HG03469 (cell line): ENCODE results near the gene NOL9.
"Not testable (repeated sequence)": the region's sequence is repeated elsewhere in the genome, so short reads cannot be mapped to it uniquely, and the experiment has no call there.

Source experiments
- ATAC-seq: cut with Tn5 transposase; IDR thresholded peaks from one replicate; pipeline ENCODE4 v1.9.1; 2021; ENCODE audit warnings: mild to moderate bottlenecking, moderate library complexity, moderate number of reproducible peaks; ENCODE audit not compliant: unreplicated experiment

Gene NOL9

DNA sequence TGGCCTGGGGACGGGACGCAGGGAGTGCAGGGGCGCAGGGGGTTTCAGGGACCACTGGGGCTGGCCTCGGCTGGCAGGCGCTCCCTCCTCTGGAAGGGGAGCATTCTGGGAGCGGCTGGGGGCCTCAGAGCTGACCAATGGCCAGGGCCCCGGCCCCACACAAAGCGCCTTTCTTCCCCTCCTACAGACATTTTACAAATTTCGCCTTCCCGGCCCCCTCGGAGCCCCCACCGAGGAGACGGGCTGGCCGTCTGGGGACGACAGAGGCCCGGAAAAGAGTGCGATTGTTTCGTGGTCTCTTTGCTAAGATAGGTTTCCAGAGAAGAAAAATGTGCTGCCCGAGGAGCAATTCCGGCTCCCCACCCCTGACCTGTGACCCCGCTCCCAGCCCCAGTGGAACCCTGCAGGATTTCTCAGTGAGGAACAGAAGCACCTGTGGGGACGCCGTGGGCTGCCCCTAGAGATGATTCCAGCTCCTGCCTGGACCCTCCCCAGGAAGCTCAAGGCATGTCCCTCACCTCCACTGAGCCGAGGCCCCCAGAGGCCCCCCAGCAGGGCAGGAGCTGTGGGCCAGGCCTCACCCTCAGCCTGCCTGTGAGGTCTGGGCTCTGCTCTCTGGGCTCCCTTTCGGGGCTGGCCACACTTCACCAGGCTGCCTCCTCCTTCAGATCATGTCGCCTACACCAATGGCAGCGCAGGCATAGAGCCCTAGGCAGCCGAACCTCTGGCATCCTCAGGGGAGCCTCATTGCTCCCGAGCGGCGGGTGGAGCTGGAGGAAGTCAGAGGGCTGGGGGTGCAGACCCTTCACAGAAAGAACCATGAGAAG, 47.9 kb downstream of the NOL9 start:
- no peak for ATAC-seq

DNA sequence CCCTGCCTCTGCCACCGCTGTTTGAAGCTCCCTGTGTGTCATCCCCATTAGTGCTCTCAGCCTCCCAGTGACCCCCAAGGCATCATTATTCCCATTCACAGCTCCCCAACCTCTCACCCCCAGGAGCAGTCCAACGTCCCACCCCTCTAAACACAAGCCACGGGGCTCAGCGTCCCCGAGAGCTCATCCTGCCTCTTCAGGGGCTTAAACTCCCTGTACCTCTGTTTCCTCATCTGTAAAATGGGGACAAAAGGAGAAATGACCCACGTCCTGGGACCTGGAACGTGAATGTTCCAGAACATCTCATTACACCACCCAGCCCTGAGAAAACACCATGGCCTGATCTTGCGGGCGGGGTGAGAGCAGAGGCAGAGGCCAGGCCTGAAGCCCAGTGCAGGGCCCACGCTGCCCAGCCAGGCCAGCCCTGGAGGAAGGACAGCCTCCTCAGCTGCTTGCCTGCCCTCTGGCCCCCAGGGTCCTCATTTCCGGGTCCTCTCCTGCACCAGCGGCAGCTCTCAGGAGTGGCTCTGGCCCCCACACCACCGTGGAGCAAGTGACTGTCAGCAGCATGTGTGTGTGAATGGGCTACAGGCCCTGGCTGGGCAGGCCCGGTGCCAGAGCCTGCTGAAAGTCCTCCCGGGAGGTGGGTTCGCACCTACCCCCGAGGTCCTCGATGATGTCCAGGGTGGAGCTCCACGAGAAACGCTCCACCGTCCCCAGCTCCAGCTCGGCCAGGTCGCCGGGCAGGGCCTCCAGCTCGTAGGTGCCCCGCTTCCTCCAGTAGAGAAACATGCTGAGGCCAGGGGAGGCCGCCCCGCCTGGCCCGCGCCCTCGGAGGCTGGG, 48.7 kb downstream of the NOL9 start:
- no peak for ATAC-seq

DNA sequence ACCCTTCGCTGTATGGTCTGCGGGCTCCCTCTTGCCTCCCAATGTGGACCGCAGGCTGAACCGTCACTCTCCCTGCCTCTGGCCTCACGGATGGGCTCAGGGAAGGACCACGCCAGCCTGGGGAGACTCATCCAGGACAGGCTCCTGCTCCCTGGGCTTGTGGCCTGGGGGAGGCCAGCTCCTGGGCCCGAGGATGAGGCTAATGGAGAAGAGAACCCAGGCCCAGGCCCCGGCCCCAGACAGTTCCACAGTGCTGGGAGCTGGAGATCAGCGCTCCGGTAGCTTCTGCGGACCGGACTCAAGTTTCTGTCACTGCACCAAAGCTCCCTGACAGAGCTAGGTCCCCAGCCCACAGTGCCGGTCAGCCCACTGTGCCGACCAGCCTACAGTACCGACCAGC, 49.4 kb downstream of the NOL9 start:
- ATAC-seq = no peak

DNA sequence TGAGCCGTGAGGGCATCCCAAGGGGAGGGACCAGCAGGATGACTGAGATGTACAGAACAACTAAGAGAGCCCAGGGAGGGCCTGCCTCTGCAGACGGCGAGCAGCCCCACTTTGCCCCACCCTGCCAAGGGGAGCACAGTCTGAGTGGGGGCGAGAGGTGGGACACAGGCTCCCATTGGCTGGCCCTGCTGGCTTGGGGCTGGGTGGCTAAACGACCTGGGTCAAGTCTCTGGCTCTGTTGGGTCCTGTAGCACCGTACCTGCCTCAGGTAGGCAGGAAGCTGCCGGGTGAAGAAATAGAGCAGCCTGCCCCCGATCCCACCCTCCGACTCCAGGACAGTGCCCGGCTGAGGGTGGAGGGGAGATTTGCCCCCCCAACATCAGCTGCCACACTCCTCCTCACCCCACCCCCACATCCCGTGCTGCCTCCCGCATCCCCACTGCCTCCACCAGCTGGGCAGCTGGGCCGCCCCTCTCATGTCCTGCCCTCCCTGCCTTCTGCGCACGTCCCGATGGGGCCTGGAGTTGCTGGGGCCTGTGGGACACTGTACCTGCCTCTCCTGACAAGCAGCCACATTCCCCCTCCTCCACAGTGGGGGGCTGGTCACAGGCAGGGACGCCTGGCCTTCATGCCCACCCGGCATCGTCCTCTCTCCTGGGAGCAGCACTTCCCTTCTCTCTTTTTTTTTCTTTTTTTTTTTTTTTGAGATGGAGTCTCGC, 50.3 kb downstream of the NOL9 start:
- ATAC-seq = no peak

DNA sequence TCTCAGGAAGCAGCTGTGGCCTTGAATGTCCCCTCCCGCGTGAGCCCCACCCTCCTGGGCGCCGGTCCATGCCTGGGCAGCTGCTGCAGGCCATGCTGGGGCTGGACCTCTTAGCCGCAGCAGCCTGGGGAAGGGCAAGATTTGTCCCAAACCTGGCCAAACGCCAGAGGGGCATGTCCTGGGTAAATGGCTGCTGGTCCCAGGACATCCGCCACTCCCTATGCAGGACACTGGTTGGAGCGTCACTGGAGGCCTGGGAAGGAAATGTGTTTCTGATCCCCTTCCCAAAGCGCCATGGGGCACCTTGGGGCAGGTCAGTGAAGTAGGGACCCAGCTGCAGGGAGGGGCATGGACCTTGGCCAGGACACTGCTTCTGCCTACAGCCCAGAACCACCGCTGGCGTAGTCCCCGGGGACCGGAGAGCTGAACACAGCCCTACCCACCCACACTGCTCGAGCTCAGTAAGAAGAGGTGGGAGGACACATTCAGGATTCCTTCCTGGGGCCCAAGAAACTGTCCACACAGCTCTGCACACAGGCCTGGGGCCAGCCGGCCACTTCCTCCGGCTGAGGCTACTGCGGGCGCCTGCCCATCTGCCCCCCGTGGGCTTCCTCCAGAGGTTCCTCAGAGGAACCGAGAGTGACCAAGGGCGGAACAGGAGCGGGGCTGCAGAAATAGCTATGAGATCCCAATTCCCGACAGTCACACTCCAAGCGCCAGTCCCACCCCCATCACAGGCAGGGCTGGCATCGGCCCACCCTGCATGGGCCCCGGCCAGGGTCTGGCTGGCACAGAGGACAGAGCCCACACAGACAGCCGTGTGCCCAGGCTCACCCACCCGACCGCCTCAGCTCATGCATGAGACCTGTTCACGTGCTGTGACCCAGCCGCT, 52.1 kb downstream of the NOL9 start:
- no peak for ATAC-seq

DNA sequence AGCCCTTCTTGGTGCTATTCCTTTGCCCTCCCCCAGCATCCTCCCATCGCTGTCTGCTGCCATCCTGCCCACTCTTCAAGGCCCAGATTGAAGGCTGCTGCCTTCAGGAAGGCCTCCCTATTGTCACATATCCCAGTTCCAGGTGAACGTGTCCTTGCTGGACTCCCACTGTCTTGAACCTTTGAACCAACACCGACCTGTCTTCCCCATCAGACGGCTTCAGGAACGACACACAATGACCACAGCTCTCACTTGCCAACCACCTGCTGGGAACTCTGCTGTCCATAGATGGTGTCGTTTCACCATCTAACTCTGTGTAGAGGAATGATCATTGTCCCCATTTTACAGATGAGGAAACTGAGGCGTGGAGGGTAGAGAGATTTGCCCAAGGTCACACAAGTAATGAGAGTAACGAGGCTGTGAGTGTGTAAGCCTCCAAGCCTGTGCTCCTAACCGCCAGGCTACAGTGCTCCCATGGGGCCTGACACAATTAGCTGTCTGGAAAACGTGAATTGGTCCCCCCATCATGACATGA, 53.0 kb downstream of the NOL9 start:
- no peak for ATAC-seq

DNA sequence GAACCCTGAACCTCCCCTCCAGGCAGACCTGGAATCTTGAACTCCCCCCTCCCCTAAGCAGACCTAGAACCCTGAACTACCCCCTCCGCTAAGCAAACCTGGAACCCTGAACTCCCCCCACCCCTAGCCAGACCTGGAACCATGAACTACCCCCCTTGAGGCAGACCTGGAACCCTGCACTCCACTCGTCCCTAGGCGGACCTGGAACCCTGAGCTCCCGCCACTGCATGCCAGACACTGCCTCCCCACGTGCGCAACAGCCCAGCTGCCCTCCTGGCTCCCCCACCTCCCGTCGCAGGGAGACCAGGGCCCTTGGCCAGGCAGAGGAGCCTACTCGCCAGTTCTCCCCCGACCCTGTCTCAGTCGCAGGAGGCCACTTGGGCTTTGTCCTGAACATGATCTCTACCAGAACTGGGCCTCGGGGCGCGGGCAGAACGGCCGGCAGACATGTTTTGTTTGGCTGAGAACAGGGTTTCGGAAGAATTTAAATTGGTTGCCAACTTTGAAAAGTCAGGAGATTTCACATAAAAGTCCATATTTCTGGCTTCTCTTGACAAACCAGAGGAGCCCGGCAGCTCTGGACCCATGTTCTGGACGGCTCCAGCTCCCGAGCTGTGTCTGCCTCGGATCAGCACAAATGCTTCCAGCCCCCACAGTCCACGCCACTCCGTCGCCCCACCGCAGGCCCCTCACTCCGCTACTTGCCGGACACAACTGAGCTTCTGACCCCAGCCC, 53.6 kb downstream of the NOL9 start:
- no peak for ATAC-seq

DNA sequence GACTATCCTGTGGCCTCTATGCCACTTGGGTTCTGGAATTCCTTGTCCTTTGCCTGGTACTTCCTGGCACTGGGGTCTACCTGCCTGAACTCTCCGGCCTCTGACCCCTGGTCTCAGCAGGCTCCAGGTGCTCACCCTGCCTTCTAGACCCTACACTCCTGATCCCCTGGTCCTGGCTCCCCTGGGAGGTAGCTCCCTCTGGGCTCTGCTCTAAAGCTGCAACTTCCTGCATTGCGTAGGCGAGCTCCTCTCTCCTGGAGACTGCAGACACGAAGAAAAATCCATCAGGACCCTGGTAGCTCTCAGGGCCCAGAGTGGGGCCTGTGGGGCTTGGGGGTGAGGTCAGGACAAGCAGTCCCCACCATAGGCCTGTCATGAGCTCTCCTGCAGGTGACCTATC, 55.0 kb downstream of the NOL9 start:
- no peak for ATAC-seq

DNA sequence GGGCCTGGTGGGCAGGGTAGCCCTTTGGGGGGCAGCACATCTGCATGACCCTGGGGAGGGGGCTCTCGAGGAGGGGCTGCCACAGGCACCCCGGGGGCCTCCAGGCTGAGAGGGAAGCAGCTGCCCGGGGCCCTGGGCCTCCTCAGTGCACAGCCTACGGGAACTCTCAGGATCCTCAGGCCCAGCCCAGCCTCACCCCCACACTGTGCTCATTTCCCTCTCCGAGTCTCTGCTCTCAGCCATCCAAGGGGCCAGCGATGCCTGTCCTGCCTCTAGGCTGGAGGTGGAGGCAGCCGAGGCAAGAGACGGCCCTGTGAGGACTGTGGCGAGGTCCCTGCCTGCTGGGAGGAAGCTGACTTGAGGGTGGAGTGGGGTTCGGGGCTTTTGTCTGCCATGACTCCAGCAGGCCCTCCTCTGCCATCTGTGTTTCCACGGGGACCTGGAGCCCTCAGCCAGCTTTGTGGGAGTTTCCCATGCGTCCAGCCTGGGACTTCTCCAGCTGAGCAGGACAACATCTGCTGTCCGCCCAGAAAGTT, 55.7 kb downstream of the NOL9 start:
- no peak for ATAC-seq

DNA sequence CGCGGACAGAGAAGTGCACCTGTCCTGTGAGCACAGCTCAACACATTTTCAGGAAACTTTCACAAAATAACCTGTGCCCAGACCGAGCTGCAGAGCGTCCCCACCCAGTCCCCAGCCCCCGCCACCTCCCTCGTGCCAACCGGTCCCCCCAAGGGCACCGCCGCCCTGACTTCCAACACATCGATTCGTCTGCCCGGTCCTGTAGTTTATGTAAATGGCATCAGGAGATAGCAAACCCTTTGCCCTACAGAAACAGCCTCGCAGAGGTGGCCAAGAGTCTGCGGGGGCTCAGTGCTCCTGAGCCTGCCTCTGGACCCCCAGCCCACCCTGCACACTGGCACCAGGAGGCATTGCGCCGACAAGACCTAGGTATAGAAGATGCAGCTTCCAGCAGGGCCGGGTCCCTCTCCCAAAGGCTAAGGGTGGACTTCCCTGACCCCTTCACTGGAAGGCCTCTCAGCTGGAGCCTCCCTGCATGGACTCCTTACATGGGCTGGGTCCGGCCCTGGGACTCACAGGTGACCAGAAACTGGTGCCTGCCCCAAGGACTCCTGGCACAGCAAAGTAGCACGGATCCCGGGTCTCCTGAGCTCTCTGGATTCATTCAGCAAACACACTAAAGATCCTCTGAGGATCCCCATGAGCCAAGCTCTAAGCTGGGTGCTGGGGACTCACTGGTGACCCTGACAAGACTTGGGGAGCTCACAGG, 56.3 kb downstream of the NOL9 start:
- no peak for ATAC-seq

DNA sequence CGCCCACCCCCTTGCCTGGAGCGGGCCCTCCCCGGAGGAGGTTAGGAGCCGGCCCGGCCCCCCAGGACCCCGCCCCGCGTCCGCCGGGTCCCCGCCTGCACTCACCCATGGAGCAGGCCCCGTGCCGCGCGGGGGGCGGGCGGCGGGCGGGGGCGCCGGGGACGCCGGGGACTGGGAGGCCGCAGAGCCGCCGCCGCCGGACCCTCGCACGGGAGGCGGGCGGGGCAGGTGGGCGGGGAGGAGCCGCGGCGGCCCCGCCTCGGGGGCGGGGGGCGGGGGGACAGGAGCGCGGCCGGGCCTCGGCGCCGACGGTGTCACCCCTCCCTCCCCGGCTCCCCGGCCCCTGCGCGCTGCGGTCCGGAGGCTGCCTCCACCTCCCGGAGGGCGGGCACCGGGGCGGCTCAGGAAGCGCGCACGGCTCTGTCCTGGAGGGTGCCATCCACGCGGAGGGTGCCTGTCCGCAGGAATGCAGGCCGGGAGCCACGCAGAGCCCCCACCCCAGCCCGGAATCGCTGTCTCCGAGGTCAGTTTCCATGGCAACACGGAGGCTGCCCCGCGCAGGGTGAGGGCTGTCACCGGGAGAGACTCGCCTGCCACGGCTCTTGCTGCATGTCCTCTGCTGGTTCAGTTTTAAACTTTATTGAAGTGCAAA, 57.0 kb downstream of the NOL9 start:
- no peak for ATAC-seq

DNA sequence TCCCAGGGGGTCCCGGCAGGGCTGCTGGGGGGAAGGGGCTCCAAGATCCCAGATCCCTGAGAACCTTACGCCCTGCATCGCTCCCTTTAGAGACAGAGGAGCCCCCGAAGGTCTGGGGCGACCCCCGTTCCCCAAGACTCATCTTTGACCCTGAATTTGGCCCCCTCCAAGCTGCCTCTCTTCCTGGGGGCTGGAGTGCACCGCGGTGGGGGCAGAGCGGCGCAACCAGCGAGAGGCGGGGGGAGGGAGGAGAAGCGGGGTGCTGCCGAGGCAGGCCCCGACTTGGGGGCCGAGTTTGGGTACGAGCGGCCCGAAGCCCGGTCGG, 57.5 kb downstream of the NOL9 start:
- ATAC-seq = no peak

DNA sequence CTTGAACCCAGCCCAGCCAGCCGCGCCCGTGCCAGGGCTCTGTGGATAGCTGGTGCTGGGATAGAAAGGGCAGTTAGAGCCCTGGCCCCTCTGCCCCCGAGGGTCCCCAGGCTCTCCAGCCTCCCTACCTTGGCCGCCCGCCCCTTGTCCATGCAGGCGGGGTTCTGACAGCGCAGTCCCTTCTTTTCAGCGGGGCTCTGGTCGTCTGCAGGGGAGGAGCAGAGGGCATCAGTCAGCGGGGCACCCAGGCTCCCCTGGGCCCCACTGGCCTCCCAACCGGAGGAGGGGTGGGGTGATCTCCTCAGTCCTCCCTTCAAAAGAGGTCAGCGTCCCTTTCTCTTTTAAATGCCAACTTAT, 58.0 kb downstream of the NOL9 start:
- no peak for ATAC-seq

DNA sequence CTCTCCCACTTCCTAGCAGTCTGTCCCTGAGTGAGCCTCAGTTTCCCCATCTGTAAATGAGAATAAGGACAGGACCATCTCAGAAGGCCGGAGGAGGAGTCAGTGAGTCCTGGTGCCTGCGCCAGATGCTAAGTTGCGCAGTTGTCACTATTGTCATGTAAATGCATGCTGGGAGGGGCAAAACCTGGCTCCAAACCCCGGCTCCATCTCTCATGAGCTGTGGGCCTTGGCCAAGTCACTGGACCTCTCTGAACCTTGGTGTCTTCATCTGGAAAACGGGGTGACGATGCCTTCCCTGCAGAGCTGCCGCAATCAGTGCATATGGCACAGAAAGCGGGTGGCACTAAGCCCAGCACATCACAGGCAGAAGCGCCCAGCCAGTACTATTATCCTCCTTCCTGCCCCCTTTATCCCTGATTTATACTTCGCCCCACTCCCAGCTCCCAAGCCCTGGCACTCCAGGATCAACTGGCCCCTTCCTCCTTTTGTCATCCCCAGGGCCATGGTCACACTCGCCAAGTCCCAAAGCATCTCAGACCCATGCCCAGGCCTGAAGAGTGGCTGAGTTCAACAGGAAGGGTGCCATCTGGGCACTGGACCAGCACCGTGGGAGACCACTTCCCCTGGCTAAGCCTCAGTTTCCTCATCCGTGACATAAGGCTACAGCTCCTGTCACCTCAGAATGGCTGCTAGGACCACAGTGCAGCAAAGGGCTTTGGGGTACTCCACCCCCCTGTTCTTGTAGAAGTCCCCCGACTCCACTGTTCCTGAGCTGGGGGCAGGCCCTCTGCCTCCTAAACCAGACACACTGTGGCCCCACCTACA, 58.6 kb downstream of the NOL9 start:
- no peak for ATAC-seq

DNA sequence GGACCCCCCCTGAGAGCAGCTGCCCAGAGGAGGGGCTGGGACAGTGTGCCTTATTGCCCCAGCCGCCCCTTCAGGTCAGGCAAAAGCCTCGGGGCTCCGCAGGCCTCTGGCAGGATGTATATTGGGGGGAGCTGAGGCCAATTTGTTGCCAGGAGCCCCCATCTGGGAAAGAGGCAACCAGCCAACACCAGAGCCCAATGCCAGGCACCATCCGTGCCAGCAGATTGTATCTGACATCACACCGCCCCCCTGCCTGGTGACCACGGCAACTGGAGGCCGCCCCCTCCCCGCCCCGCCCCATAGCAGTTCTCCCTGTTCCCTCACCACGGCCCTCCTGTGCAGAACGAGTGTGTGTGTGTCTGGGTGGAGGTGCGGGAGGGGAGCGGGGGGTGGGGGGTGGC, 59.3 kb downstream of the NOL9 start:
- ATAC-seq = no peak

DNA sequence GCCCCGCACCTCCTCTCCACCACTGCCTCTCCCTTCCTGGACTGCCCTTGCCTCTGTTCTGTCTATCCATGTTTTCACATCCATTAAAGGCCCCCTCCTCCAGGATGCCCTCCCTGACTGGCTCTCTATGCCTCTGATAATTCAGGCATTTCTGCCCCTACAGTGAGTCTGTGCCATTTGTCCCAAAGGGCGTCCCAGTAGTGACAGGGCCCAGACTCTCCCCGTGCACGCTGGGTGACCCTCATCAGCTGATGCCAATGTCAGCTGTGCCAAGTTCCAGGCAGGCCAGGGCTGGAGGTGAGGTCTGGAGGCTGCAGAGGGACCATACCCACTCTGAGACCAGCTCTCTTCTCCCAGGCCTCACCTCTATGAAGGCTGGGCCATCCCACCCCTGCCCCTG, 59.7 kb downstream of the NOL9 start:
- ATAC-seq = no peak

DNA sequence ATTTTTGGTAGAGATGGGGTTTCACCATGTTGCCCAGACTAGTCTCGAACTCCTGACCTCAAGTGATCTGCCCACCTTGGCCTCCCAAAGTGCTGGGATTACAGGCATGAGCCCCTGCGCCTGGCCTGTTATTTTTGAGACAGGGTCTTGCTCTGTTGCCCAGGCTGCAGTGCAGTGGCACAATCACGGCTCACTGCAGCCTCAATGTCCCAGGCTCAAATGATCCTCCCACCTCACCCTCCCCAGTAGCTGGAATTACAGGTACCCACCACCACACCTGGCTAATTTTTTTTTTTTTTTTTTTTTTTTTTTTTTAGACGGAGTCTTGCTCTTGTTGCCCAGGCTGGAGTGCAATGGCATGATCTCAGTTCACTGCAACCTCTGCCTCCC, 60.5 kb downstream of the NOL9 start:
- not testable (repeated sequence) for ATAC-seq

DNA sequence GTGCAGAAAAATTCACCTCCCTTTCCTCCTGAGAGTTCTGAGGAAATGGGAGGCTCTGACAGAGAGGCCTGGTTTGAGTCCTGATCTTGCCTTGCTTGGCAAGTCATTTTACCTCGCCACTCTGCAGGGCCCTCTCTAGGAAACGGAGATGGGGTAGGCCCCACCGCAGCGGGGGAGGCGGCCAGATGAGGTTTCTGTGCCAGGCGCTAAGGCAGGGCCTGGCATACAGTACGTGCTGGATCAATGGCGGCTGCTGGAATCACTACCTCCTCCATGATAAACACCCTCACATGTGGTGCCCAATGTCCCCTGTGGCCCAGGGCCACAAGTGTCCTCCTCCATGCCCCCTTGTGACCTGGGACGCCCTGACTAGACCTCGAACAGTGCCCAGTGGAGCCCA, 62.3 kb downstream of the NOL9 start:
- no peak for ATAC-seq
